ENCODE measurements around the gene HYAL3. TPM values are rescaled to one million over a fixed set of nuclear protein-coding genes. Genes with fewer than 3 reads are reported as not detected.

Gene HYAL3
- polyA plus RNA-seq, 3 donors = 3.4 to 5.8 (median 4.9) TPM

GRCh38 chr3:50316657-50317242, 17.5 kb upstream of the HYAL3 start:
- H3K27me3 Mint-ChIP-seq (ENCODE audit: low read depth in 3 of 3) = peaks cover 0 to 8% (median 2%) of the 10 kb centered on the region in 3 donors
- Histone ChIP-seq H4K20me1 (ENCODE audit: insufficient read depth, low read length) (no peaks in the 10 kb centered on the region), H3K9me3 (replicated peaks in 1 of 2; ENCODE audit: control insufficient read depth in 1 of 2, insufficient read depth in 1 of 2, low read length in 2 of 2) (no peaks in the 10 kb centered on the region), H3K36me3 (replicated peaks in 1 of 2; ENCODE audit: control insufficient read depth in 1 of 2, insufficient read depth in 2 of 2, low read length in 2 of 2) (peaks cover 0 to 29% of the 10 kb centered on the region in 2 donors), H3K4me3 (replicated peaks in 1 of 3; ENCODE audit: low read depth in 2 of 3, low read length in 3 of 3) (no peak overlapping the region), H3K4me2 (replicated peaks; ENCODE audit: extremely low read depth, low read length, poor library complexity, severe bottlenecking) (no peak overlapping the region), H2AFZ (ENCODE audit: insufficient read depth, low read depth, low read length, poor library complexity, severe bottlenecking) (no peak overlapping the region), H3K9ac (ENCODE audit: insufficient read depth, low read length, poor library complexity, severe bottlenecking) (no peak overlapping the region), H3K27me3 (ENCODE audit: control insufficient read depth in 2 of 2, insufficient read depth in 2 of 2, low read length in 2 of 2) (no peaks in the 10 kb centered on the region), H3K27ac (ENCODE audit: low read depth in 1 of 2, low read length in 2 of 2) (no peak overlapping the region), H3K79me2 (ENCODE audit: insufficient read depth, low read length) (peaks cover 21% of the 10 kb centered on the region), H3K4me1 (ENCODE audit: control insufficient read depth in 1 of 2, insufficient read depth in 2 of 2, low read length in 2 of 2) (peaks cover 38 to 48% of the 10 kb centered on the region in 2 donors)
- peak overlapping the region in 3 of 7 donors; percentile 35 to 75 (median 50) for H3K27ac Mint-ChIP-seq
- no peak for DNase-seq
- peaks cover 47% of the 10 kb centered on the region for H3K4me1 Mint-ChIP-seq
- TF ChIP-seq, protein P1, sequence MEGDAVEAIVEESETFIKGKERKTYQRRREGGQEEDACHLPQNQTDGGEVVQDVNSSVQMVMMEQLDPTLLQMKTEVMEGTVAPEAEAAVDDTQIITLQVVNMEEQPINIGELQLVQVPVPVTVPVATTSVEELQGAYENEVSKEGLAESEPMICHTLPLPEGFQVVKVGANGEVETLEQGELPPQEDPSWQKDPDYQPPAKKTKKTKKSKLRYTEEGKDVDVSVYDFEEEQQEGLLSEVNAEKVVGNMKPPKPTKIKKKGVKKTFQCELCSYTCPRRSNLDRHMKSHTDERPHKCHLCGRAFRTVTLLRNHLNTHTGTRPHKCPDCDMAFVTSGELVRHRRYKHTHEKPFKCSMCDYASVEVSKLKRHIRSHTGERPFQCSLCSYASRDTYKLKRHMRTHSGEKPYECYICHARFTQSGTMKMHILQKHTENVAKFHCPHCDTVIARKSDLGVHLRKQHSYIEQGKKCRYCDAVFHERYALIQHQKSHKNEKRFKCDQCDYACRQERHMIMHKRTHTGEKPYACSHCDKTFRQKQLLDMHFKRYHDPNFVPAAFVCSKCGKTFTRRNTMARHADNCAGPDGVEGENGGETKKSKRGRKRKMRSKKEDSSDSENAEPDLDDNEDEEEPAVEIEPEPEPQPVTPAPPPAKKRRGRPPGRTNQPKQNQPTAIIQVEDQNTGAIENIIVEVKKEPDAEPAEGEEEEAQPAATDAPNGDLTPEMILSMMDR (IDR thresholded peaks at IDR 0.05) = no peak
- H3K9me3 Mint-ChIP-seq = no peaks in the 10 kb centered on the region
- peaks cover 22 to 35% of the 10 kb centered on the region in 2 donors for H3K36me3 Mint-ChIP-seq
- no peak overlapping the region for H3K4me3 Mint-ChIP-seq
- WGBS (ENCODE audit: insufficient coverage) = 68% methylated on average over 4 of the region's 9 CpGs
- intact Hi-C loops (cut with micrococcal nuclease) = no loop called here

DNA sequence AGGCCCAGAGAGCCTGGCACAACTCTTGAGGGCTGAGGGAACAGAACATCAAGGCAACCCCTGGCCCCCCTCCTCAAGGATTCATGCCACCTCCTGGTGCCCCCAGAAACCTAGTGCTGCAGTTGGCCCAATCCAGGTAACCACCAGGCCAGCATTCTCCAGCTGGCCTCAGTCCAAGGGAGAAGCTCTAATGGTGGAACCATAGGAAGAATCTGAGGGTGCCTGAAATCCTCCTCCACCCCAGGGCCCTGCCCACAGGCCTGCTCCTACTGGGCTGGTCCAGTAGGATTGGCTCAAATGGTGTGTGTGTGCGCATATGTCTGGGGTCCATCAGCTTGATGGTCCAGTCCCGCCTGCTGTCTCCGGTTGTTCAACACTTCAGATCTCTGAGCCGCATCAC, 15.6 kb upstream of the HYAL3 start:
- TF ChIP-seq, protein P1 (IDR thresholded peaks at IDR 0.05) = no peak
- peaks cover 27 to 35% of the 10 kb centered on the region in 2 donors for H3K4me1 ChIP-seq (ENCODE audit: control insufficient read depth in 1 of 2, insufficient read depth in 2 of 2, low read length in 2 of 2)
- no peak overlapping the region for H3K4me2 ChIP-seq (replicated peaks; ENCODE audit: extremely low read depth, low read length, poor library complexity, severe bottlenecking)
- peaks cover 38% of the 10 kb centered on the region for H3K4me1 Mint-ChIP-seq
- H4K20me1 ChIP-seq (ENCODE audit: insufficient read depth, low read length) = no peaks in the 10 kb centered on the region
- intact Hi-C loops (cut with micrococcal nuclease) = no loop called here
- H3K27ac ChIP-seq (ENCODE audit: low read depth in 1 of 2, low read length in 2 of 2) = no peak overlapping the region
- no peak overlapping the region for H3K9ac ChIP-seq (ENCODE audit: insufficient read depth, low read length, poor library complexity, severe bottlenecking)
- H3K27me3 ChIP-seq (ENCODE audit: control insufficient read depth in 2 of 2, insufficient read depth in 2 of 2, low read length in 2 of 2) = no peaks in the 10 kb centered on the region
- H3K27me3 Mint-ChIP-seq (ENCODE audit: low read depth in 3 of 3) = peaks cover 0 to 5% (median 0%) of the 10 kb centered on the region in 3 donors
- no peaks in the 10 kb centered on the region for H3K9me3 ChIP-seq (replicated peaks in 1 of 2; ENCODE audit: control insufficient read depth in 1 of 2, insufficient read depth in 1 of 2, low read length in 2 of 2)
- peaks cover 24 to 33% of the 10 kb centered on the region in 2 donors for H3K36me3 Mint-ChIP-seq
- no CpG with 5 or more reads among the region's 4 CpGs for WGBS (ENCODE audit: insufficient coverage)
- peaks cover 0 to 4% (median 0%) of the 10 kb centered on the region in 7 donors for H3K9me3 Mint-ChIP-seq
- no peak for DNase-seq
- H2AFZ ChIP-seq (ENCODE audit: insufficient read depth, low read depth, low read length, poor library complexity, severe bottlenecking) = no peak overlapping the region
- H3K27ac Mint-ChIP-seq = no peak overlapping the region
- H3K36me3 ChIP-seq (replicated peaks in 1 of 2; ENCODE audit: control insufficient read depth in 1 of 2, insufficient read depth in 2 of 2, low read length in 2 of 2) = peaks cover 0 to 27% of the 10 kb centered on the region in 2 donors
- H3K4me3 Mint-ChIP-seq = no peak overlapping the region
- peaks cover 14% of the 10 kb centered on the region for H3K79me2 ChIP-seq (ENCODE audit: insufficient read depth, low read length)
- H3K4me3 ChIP-seq (replicated peaks in 1 of 3; ENCODE audit: low read depth in 2 of 3, low read length in 3 of 3) = no peak overlapping the region

Measured in CD14-positive monocyte (primary cell).